Hepatocyte (in vitro differentiated cells): ENCODE results near the gene FOXP4.

Experiments used
- CTCF ChIP-seq: fragments of 200-600 bp; sonication (generic); IDR thresholded peaks from 2 replicates; pipeline ENCODE4 v1.5.1; 2016; ENCODE audit warnings: antibody characterized with exemption, mild to moderate bottlenecking; ENCODE audit not compliant: poor library complexity
- EZH2phosphoT487 ChIP-seq: fragments of 200-600 bp; sonication (generic); IDR thresholded peaks from one replicate; pipeline ENCODE4 v1.6.1; 2018; ENCODE audit warnings: antibody characterized with exemption, mild to moderate bottlenecking, low read depth, moderate library complexity; ENCODE audit not compliant: unreplicated experiment, severe bottlenecking

DNA sequence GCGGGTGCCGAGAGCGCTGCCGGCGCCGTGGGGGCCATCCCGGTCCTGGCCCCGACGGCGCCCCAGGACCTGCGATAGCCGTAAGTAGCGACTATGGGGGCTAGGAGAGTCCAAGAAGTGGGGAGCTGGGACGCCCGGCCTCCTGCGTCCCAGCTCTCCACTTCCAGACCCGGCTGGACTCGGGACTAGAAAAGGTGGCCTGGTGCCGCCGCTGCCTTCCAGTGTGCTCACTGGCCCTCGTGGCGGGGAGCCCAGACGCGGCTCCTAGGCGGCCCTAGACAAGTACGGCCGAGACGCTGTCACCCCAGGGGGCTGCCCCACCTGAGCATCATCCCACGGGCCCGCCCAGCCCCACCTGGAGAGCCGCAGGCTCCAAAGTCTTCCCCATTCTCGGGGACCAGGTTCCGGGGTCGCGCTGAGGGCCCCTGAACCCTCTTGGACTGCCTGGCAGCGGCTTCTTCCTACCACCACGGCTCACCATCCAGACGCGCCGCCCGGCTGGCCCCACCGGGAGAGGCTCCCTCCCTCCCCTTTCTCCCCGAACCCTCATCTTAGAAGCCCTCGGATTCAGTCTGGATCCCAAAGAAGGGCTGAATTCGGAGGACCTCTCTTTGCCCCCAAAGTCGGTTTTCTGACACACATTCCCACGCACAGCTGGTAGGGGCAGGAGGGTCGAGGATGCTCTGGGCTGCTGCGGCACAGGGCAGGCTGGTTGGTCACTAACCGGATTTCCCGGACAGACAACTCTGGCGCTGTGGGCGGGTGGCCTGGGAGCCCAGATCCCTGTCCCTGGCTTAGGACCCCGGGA, 91.2 kb downstream of the FOXP4 start:
- TF ChIP-seq CTCF (no peak), EZH2phosphoT487 (no peak)
